ENCODE measurements around the gene SAPCD1. TPM values are rescaled to one million over a fixed set of nuclear protein-coding genes. Genes with fewer than 3 reads are reported as not detected.

Gene SAPCD1
- total RNA-seq, 3 donors from 2014 or later = 1.6 to 2.0 TPM; not detected in 1

GRCh38 chr6:31736021-31736767 is 26.3 kb upstream of the SAPCD1 start, which contains the start of gene CLIC1:
Gene CLIC1, minus strand, starts transcription at chr6:31736530. Its CDS starts 230 bp downstream, at chr6:31736300.
- peak within 1 kb of the TSS; percentile 95 to 96 for H3K27ac ChIP-seq
- DNase-seq (ENCODE audit: low spot score in 2 of 2) = peak; percentile 88 to 91
- no peaks in the 10 kb centered on the region for H3K9me3 ChIP-seq
- H3K4me3 ChIP-seq = peak within 1 kb of the TSS; percentile 68 to 76 (median 75)
- no peaks in the 10 kb centered on the region for H3K36me3 ChIP-seq
- no peaks in the 10 kb centered on the region for H3K27me3 ChIP-seq
- peak; percentile 96 for TF ChIP-seq POLR2A (IDR thresholded peaks at IDR 0.05)
- TF ChIP-seq CTCF (IDR thresholded peaks at IDR 0.05) = peak in 1 of 3 donors; percentile 3
- TF ChIP-seq POLR2AphosphoS5 (IDR thresholded peaks at IDR 0.05) = peak; percentile 93 to 95 (median 94)
- peaks cover 14 to 35% of the 10 kb centered on the region in 2 donors for H3K4me1 ChIP-seq
- intact Hi-C loops (cut with DNase I; ENCODE audit: low total_unique reads) = no loop called here

- DNase-seq (ENCODE audit: low spot score in 2 of 2) = no peak
- Histone ChIP-seq H3K27ac (peak overlapping the region; percentile 95 to 96), H3K36me3 (no peaks in the 10 kb centered on the region), H3K9me3 (no peaks in the 10 kb centered on the region), H3K27me3 (no peaks in the 10 kb centered on the region), H3K4me3 (peak overlapping the region; percentile 68 to 76 (median 75)), H3K4me1 (peaks cover 14 to 35% of the 10 kb centered on the region in 2 donors)
- no peak for TF ChIP-seq CTCF (IDR thresholded peaks at IDR 0.05)
- no peak for TF ChIP-seq POLR2AphosphoS5 (IDR thresholded peaks at IDR 0.05)
- intact Hi-C loops (cut with DNase I; ENCODE audit: low total_unique reads) = no loop called here
Measured at GRCh38 chr6:31736768-31737314, 25.6 kb upstream of the SAPCD1 start.

- DNase-seq (ENCODE audit: low spot score in 2 of 2) = no peak
- peaks cover 14 to 35% of the 10 kb centered on the region in 2 donors for H3K4me1 ChIP-seq
Measured at GRCh38 chr6:31737315-31737990, 25.0 kb upstream of the SAPCD1 start.

GRCh38 chr6:31737991-31738979 is 24.2 kb upstream of the SAPCD1 start:
- Histone ChIP-seq H3K36me3 (no peaks in the 10 kb centered on the region), H3K9me3 (no peaks in the 10 kb centered on the region), H3K4me3 (peak overlapping the region in 2 of 3 donors; percentile 7 to 42), H3K27ac (peak overlapping the region; percentile 95 to 96), H3K27me3 (no peaks in the 10 kb centered on the region), H3K4me1 (peaks cover 14 to 35% of the 10 kb centered on the region in 2 donors)
- peak in 2 of 3 donors; percentile 16 to 46 for TF ChIP-seq CTCF (IDR thresholded peaks at IDR 0.05)
- TF ChIP-seq POLR2A (IDR thresholded peaks at IDR 0.05) = no peak
- intact Hi-C loops (cut with DNase I; ENCODE audit: low total_unique reads) = no loop called here
- DNase-seq (ENCODE audit: low spot score in 2 of 2) = peak; percentile 74 to 81

More at GRCh38 chr6:31737315-31737990, 25.0 kb upstream of the SAPCD1 start:
- Histone ChIP-seq H3K36me3 (no peaks in the 10 kb centered on the region), H3K9me3 (no peaks in the 10 kb centered on the region), H3K4me3 (peak overlapping the region in 2 of 3 donors; percentile 7 to 75), H3K27me3 (no peaks in the 10 kb centered on the region), H3K27ac (peak overlapping the region; percentile 95 to 96)
- intact Hi-C loops (cut with DNase I; ENCODE audit: low total_unique reads) = no loop called here
- TF ChIP-seq CTCF (IDR thresholded peaks at IDR 0.05) (no peak), POLR2AphosphoS5 (IDR thresholded peaks at IDR 0.05) (no peak), POLR2A (IDR thresholded peaks at IDR 0.05) (no peak)
